ENCODE data around the gene FYB2. TPM values are rescaled to one million over a fixed set of nuclear protein-coding genes. Genes with fewer than 3 reads are reported as not detected.

The FYB2 gene
- total RNA-seq, 1 experiment from 2014 or later = 0.15 TPM

GRCh38 chr1:56790036-56790435 lies 29.2 kb downstream of the FYB2 start:
- H3K27ac Mint-ChIP-seq = no peak overlapping the region
- CTCF ChIA-PET = interaction anchor here (0.7 to 3.8 kb wide), 3 partner anchors 13 to 42 kb away, joined by 3 to 17 read pairs (median 3); no protein-coding TSS in a partner anchor
- TF ChIP-seq ESRRA (CRISPR knock-in tag; IDR thresholded peaks at IDR 0.05; ENCODE audit: borderline replicate concordance) = no peak
- no peak for TF ChIP-seq SMAD4 (CRISPR knock-in tag; IDR thresholded peaks at IDR 0.05)
- TF ChIP-seq HMGA2 (CRISPR knock-in tag; IDR thresholded peaks at IDR 0.05) = no peak
- no peak for TF ChIP-seq E2F1 (CRISPR knock-in tag; IDR thresholded peaks at IDR 0.05)
- TF ChIP-seq SOX15 (CRISPR knock-in tag; IDR thresholded peaks at IDR 0.05) = no peak
- ATAC-seq (peak; percentile 41; the same call in 1 of the 2 replicates), DNase-seq (ENCODE audit: low spot score) (no peak)
- no peaks in the 10 kb centered on the region for H3K9me3 Mint-ChIP-seq
- H3K4me1 Mint-ChIP-seq = peaks cover 10% of the 10 kb centered on the region
- H3K4me3 Mint-ChIP-seq = no peak overlapping the region
- no peaks in the 10 kb centered on the region for H3K27me3 Mint-ChIP-seq (ENCODE audit: low read depth)
- POLR2A ChIA-PET = no interaction called here
- H3K36me3 Mint-ChIP-seq = no peaks in the 10 kb centered on the region

- TF ChIP-seq NR1H2 (CRISPR knock-in tag; IDR thresholded peaks at IDR 0.05) (no peak), NR3C1 (CRISPR knock-in tag; conservative IDR thresholded peaks at IDR 0.05; ENCODE audit: low read depth) (no peak), MYBL2 (CRISPR knock-in tag; IDR thresholded peaks at IDR 0.05) (no peak), ZBTB43 (CRISPR knock-in tag; IDR thresholded peaks at IDR 0.05) (no peak), STAT6 (CRISPR knock-in tag; conservative IDR thresholded peaks at IDR 0.05; ENCODE audit: low read depth) (no peak), ZNF416 (CRISPR knock-in tag; IDR thresholded peaks at IDR 0.05) (no peak), PREB (CRISPR knock-in tag; IDR thresholded peaks at IDR 0.05; ENCODE audit: borderline replicate concordance) (no peak), ZNF512 (CRISPR knock-in tag; IDR thresholded peaks at IDR 0.05; ENCODE audit: borderline replicate concordance) (no peak)
- ChIA-PET POLR2A (no interaction called here), CTCF (interaction anchor here (1.2 kb wide), 1 partner anchor 15 kb away, joined by 4 read pairs; no protein-coding TSS in a partner anchor)
- Mint-ChIP-seq H3K27ac (no peak overlapping the region), H3K27me3 (ENCODE audit: low read depth) (no peaks in the 10 kb centered on the region), H3K36me3 (no peaks in the 10 kb centered on the region), H3K4me1 (peaks cover 10% of the 10 kb centered on the region), H3K9me3 (no peaks in the 10 kb centered on the region), H3K4me3 (no peak overlapping the region)
- ATAC-seq (no peak), DNase-seq (ENCODE audit: low spot score) (no peak)
These were observed 30.6 kb downstream of the FYB2 start for GRCh38 chr1:56788588-56788987.

- ATAC-seq (no peak), DNase-seq (ENCODE audit: low spot score) (no peak)
- Mint-ChIP-seq H3K4me1 (peaks cover 10% of the 10 kb centered on the region), H3K9me3 (no peaks in the 10 kb centered on the region), H3K27me3 (ENCODE audit: low read depth) (no peaks in the 10 kb centered on the region), H3K36me3 (no peaks in the 10 kb centered on the region), H3K4me3 (no peak overlapping the region), H3K27ac (no peak overlapping the region)
- CTCF ChIA-PET = interaction anchor here (1.2 kb wide), 1 partner anchor 15 kb away, joined by 4 read pairs; no protein-coding TSS in a partner anchor
- POLR2A ChIA-PET = no interaction called here
- no peak for TF ChIP-seq TCF7 (CRISPR knock-in tag; IDR thresholded peaks at IDR 0.05; ENCODE audit: low read depth)
- TF ChIP-seq IRF1 (CRISPR knock-in tag; IDR thresholded peaks at IDR 0.05) = no peak
- TF ChIP-seq GRHL2 (CRISPR knock-in tag; IDR thresholded peaks at IDR 0.05; ENCODE audit: insufficient replicate concordance, severe bottlenecking) = no peak
- TF ChIP-seq CREB1 (CRISPR knock-in tag; IDR thresholded peaks at IDR 0.05) = no peak
- no peak for TF ChIP-seq FOXJ3 (CRISPR knock-in tag; IDR thresholded peaks at IDR 0.05; ENCODE audit: borderline replicate concordance)
- TF ChIP-seq AFF4 (CRISPR knock-in tag; IDR thresholded peaks at IDR 0.05; ENCODE audit: borderline replicate concordance) = no peak
- no peak for TF ChIP-seq TEAD4 (CRISPR knock-in tag; IDR thresholded peaks at IDR 0.05)
These were observed 31.1 kb downstream of the FYB2 start for GRCh38 chr1:56788102-56788501.
